HuH-7 (cell line): ENCODE results near the gene HOXB7.

Experiments used
- DNase-seq: peaks from one replicate; pipeline ENCODE4 v3.0.0; 2011; ENCODE audit warnings: low spot score

The HOXB7 gene

DNA sequence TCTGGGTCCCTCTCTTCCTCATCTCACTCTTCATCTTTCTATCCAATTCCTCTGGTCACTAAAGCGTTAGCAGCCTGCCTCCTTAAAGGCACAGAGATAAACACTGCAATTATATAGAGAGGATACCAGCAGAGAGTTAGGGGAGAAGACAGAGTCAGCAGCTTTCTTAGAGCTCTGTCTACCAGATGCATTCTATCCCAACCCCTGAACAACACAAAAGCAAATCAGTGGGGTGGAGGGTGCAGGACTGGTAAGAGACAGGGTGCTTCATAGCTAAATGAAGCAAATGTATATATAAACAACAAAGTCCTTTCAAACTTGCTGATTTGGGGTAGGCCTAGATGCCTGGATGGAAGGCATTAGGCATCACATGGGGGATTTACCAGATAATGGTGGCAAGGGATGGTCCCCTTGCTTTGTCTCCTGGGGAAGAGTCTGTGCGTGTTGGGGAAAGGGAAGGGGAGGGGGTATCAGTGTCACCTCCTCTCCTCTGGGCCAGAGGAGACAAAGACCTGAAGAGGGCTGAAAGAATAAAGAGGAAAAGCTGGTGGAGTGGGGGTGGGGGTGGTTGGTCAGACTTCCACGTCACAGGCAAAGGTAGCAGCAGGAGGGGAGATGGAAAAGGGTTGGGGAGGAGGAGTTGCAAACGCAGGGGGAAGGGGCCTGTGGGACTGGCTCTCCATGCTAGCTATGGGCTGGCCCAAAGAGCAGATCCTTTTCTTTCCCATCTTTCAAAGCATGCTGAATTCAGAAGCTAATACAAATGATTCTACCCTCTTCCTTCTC lies 44.7 kb downstream of the HOXB7 start:
- no peak for DNase-seq

DNA sequence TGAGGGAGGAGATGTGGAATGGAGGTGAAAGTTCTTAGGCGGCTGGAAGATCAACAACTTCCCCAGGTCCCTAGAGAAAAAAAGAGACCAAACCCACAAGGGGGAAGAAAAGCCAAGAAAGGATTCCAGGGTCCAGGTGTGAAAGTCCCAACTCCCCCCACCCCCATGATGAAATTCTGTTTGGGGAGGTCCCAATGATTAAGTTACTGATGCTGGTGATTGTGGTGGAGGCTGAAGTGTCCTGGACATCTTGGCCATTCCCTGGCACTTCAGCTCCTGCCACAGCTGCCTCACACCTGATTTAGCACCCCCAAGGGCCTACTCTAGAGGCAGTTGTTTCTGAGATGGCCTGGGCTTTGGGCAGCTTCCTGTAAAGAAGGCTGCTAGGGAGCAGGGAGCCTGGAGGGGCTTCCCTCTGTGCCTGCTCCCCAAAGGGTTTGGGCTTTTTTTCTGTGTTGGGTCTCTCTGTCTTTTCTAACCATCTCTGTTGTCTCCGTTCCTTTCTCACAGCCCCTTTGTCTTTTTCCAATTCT lies 45.7 kb downstream of the HOXB7 start:
- DNase-seq: no peak

DNA sequence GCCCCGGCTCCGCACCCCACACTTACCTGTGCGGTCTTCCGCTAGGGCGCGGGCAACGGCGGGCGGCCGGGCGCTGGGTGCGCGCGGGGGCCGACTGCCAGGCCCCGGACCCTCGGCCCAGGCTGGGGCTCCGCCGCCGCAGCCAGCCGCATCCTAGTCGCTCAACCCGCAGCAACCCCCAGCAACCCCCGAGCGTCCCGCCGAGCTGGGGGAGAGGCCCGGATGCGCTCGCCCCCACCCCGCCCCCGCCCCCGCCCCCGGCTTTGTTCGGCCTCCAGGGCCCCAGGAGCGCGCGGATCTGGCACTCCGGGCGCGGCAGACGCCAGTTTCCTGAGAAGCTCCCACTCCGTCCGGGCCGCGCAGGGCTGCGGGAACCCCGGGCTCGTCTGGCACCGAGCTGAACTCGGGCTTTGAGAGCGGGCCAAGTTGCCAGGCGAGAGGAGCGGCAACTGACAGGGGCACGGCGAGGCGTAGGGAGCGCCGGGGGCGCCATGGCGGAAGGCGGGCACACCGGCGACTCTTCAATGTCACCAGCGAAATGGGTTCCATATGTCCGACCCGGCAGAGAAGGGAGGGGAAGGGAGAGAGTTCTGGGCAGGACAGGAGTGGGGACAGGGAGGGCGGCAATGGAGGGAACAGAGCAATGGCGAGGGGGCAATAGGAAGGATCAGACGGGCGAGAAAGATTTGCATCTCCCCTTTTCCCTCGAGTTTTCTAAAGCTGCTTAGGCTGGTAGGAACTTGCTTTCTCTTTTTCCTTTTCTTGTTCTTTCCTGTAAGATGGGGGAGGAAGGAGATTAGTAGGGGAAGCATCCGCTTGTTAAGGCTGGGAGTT lies 46.4 kb downstream of the HOXB7 start:
- DNase-seq: no peak

DNA sequence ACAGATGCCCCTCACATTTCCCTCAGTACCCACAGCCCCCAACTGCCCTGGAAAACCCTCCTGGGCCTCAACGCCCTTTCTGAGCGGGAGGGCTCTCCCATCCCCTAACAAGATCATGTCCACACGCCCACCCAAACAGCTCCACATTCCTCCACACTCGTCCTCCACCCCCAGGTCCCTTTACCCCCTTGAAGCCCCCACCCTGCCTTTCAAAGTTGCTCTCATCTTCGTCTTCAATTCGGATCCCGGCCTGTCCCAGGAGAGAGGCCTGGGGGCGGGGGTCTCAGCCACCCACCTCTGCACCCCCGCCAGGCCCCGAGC lies 47.0 kb downstream of the HOXB7 start:
- DNase-seq: no peak

DNA sequence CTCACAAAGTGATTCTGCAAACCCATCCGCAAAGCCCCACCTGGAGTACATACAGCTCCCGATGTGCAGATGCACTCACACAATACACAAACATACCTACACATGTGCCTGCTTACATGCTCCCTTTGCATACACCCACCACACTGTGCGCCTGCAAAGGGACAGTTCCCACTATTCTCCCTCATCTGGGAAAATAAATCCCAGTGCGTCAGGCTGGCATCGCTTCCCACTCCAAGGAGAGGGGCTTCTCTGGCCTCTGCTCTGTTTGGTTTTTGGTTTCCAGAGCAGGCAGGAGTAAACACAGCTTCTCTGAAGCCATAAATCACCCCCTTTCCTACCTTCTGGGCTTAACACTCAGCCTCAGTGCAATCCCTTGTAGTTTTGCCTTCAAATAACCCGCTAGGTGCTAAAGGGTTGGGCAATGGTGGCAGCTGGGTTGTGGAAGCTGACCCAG lies 47.4 kb downstream of the HOXB7 start:
- DNase-seq: no peak

DNA sequence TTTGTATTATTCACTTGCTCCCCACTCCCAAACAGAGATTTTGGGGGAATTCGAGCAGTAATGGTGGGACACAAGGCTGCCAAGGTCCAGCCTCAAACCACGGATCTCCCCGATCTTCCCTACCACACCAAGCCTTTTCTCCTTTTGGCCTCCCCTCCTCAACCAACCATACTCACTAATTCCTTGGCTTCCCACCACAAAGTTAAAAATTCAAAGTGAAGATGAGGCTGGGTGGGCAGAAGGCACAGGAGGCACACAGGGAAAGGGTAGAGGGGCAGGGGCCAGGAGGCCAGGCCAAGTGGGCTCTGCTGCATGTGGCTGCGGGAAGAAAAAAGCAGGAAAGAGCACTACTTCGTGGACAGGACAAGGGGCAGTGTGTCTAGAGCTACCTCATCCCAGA lies 47.9 kb downstream of the HOXB7 start:
- DNase-seq: no peak

DNA sequence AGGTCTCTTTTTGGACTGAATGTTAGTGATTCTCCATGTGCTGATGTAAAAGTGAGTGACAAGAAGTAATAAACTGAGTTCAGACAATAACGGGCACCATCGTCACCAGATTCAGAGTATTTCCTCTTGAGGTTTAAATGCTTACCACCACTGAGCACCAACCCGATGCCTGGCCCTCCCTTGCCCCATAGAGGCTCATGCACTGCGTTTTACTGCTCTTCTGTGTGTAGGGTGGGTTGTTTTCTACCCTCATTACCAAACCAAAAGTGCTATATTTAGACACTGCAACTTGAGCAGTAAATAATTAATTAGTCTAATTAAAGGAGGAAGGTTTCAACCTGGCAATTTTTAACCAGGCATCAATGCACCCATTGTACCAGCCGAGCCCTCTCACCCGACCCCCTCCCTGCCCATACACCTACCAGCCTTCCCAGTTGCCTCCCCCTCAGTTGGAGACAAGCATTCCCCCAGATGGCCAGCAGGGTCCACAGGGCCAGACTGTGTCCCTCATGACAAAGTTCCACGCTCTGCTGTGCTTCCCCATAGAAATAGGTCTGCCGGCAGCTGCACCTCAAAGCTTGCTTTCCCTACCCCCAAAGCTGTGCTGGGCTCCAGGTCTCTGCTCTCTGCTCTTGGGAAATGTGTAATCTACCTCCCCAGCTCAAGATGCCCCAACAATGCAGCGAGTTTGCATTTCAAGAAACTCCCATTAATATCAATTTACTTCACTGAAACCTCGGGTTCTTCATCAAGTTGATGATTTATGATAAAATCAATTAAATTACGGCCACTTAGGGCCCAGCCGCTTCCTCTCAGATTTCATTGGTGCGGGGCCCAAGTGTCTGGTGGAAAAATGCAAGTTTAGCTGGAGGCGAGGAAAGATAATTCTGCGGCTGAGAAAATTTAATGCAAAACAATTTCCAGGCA lies 48.7 kb downstream of the HOXB7 start:
- DNase-seq: peak; percentile 83

DNA sequence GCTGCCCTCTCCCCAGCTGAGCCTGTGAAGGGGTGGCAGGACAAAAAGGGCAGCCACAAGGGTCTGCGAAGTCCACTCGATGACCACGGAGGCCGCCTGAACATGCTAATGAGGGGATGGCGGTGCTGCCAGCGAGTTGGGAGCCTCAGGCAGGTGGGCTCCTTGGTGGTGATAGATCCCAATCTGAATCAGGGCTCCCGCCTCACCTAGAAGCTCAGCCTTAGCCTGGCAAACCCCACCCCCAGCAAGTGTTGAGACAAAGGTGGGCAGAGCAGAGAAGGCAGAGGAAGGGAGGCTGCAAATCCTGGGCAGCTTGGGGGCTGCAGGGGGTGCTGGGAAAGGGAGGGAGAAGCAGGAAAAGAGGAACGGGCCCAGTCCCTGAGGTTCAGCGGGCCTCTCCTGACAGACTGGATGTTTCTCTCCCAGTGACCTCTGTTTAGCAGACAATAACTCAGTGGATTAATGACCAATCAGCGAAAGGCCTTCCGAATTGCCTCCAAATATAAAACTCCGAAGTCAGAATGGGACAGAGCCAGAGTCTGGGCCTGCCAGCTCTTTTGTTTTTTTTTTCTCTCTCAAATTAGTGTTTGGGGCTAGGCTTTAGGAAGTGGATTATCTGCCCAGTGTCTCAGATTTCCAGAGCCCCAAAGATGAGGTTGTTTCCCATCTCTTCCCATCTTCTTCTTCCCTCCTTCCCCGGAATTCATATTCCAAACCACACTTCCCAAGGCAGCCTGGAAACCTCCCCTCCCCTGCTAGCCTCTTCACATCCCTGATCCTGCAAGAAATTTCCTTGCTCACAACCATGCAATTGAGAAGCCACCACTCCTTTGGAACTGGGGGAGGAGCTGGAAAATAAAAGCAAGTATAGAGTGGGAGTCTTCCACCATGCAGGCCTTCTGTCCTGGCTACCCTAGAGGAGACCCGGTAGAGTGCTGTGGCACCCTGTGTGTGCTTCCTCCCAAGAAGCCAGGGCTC lies 50.7 kb downstream of the HOXB7 start:
- DNase-seq: no peak

DNA sequence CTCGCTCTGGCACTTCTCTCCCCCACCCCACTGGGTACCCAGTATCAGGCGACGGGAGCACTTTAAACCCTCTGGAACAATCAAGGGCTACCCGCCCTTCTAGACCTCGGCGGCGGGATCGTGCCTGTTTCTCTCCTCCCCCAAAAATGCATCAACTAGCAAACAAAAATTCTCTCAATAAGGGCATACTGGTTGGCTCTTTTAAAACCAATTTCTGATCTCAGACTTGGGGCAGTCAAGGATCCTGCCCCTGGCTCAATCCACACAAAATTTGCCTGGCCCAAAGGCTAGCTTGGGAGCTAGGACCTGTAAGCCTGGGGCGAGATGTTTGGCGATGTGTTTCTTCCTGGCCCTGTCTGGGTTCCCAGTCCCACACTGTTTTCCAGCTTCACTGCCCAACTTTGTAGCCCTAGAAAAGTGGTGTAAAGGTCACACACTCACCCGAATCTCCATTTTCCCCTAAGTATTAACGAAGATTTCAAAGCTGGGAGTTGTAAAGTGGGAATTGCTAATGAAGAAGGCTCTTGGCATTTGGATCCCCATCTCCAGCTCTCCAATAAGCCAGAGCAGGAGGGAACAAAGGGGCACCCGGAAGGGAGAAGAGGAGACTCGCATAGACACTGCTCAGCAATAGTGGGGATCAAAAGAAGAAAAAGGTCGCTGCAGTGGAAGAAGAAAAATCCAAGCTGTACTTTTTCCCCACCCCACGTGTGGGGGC lies 51.5 kb downstream of the HOXB7 start:
- DNase-seq: no peak

DNA sequence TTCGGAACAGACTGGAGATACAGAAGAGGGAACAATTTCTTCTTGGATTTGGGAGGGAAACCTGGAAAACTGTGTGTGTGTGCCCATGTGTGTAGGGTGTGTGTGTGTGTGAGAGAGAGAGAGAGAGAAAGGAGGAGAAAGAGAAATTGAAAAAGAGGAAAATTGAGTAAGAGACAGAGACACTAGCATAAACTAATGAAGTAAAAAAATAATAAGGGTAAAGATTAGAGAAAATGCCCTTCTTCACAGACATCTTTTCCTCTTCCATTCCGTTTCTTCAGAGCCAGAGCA lies 52.0 kb downstream of the HOXB7 start:
- no peak for DNase-seq

DNA sequence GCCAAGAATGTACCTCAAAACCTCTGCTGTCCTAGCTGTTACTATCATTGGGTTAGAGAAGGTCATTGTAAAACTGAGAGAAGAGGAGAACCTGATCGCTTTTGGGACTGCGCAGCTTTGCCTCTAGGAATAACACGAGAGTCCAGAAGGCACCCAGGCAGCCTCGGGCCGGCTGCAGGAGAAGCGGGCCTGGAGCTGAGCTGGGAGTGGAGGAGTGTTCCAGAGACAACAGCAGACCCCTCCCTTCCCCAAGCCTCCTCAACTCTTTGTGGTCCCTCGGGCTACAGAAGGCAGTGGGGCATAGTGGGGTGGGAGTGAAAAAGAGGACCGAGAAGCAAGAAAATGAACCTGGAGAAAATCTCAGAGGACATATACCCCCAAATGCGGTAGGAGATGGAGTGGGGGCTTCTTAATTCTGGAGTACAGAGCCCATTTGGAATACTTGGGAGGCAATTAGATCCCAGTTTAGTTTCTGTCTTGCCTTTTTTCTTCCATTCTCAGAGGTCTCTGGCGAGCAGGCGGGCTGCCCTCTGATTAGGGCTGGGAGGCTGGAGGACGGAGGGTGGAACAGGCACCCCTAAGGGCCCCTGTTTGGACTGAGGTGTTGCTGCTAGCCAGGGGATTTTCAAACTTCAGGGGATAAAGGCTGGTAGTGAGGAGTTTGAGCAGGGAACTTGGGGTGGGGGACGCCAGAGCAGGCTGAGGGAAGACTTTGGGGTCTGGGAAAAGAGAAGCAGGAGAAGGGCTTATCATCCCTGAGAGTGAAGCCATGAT lies 52.6 kb downstream of the HOXB7 start:
- DNase-seq: no peak
